ENCODE data around the gene C2orf72.

- no peak for TF ChIP-seq POLR2A (IDR thresholded peaks at IDR 0.05)
- no peak for TF ChIP-seq CTCF (IDR thresholded peaks at IDR 0.05)
- no peak for TF ChIP-seq POLR2AphosphoS5 (IDR thresholded peaks at IDR 0.05)
These were observed 29.2 kb upstream of the C2orf72 start for GRCh38 chr2:231008131-231008530.

Data from transverse colon (tissue), 4 donors.